ENCODE measurements around the gene NID2.

The NID2 gene

DNA sequence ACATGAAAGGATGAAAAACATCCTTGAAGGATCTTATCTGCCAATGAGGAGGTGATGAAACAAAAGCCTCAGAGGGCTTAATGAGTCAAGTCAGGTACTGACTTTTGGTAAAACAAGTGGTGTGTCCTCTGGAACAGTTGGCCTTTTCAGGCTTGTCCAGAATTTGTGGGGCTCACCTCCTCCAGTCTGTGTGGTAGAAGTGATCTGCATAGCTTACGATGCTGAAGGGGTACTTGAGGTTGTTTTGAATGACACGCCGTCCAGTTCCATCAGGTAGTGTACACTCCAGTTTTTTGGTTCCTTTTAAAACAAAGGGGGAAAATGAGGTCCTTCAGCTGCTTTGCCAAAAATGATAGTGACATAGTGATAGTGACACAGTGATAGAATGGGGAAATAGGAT is 62.5 kb downstream of the NID2 start:
- Histone ChIP-seq H3K27ac (ENCODE audit: insufficient read depth in 1 of 2, low read depth in 1 of 2, low read length in 2 of 2, poor library complexity in 1 of 2, severe bottlenecking in 2 of 2) (no peak overlapping the region), H3K27me3 (replicated peaks in 2 of 5; ENCODE audit: control insufficient read depth in 4 of 5, insufficient read depth in 5 of 5, low read length in 4 of 5) (no peaks in the 10 kb centered on the region), H3K36me3 (ENCODE audit: control insufficient read depth in 4 of 4, insufficient read depth in 4 of 4, low read length in 3 of 4) (peaks cover 36 to 98% (median 72%) of the 10 kb centered on the region in 4 experiments), H3K4me3 (ENCODE audit: control insufficient read depth in 1 of 7, extremely low read depth in 1 of 7, insufficient read depth in 4 of 7, low read depth in 2 of 7, low read length in 6 of 7) (no peak overlapping the region), H3K4me1 (ENCODE audit: control extremely low read depth in 1 of 4, control insufficient read depth in 4 of 4, insufficient read depth in 4 of 4, low read length in 3 of 4) (no peaks in the 10 kb centered on the region), H3K9me3 (ENCODE audit: control extremely low read depth in 1 of 5, control insufficient read depth in 4 of 5, insufficient read depth in 2 of 5, low read depth in 1 of 5, low read length in 4 of 5) (no peaks in the 10 kb centered on the region)
- WGBS (ENCODE audit: insufficient coverage) = no CpG with 5 or more reads among the region's 3 CpGs
- ChIA-PET POLR2A (no interaction called here), CTCF (interaction anchor here (1.2 to 1.4 kb wide), 4 partner anchors 9 to 39 kb away, joined by 3 to 4 read pairs (median 3); no protein-coding TSS in a partner anchor)
- no peak for DNase-seq

DNA sequence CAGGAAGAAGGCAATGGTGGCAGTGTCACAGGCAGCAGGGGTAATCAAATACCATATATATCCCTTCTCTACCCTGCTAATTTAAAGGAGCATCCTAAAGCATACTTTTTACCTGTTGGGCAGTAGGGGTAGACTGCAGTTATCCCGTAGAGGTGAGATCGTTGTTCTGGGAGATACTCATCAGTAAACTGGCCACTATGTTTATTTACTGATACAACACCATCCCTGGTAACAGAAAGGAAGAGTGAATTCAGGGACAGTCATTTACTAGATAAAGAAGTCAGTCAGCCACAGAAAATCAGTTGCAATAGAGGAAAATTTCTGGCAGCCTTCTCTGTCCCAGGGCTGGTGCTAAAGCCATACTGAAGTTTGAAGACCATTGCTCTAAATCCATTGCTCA is 63.2 kb downstream of the NID2 start:
- H3K27me3 ChIP-seq (replicated peaks in 2 of 5; ENCODE audit: control insufficient read depth in 4 of 5, insufficient read depth in 5 of 5, low read length in 4 of 5) = no peaks in the 10 kb centered on the region
- peaks cover 38 to 98% (median 70%) of the 10 kb centered on the region in 4 experiments for H3K36me3 ChIP-seq (ENCODE audit: control insufficient read depth in 4 of 4, insufficient read depth in 4 of 4, low read length in 3 of 4)
- no CpG with 5 or more reads among the region's 2 CpGs for WGBS (ENCODE audit: insufficient coverage)
- no peak overlapping the region for H3K4me3 ChIP-seq (ENCODE audit: control insufficient read depth in 1 of 7, extremely low read depth in 1 of 7, insufficient read depth in 4 of 7, low read depth in 2 of 7, low read length in 6 of 7)
- DNase-seq = no peak
- H3K4me1 ChIP-seq (ENCODE audit: control extremely low read depth in 1 of 4, control insufficient read depth in 4 of 4, insufficient read depth in 4 of 4, low read length in 3 of 4) = no peaks in the 10 kb centered on the region
- H3K9me3 ChIP-seq (ENCODE audit: control extremely low read depth in 1 of 5, control insufficient read depth in 4 of 5, insufficient read depth in 2 of 5, low read depth in 1 of 5, low read length in 4 of 5) = no peaks in the 10 kb centered on the region
- H3K27ac ChIP-seq (ENCODE audit: insufficient read depth in 1 of 2, low read depth in 1 of 2, low read length in 2 of 2, poor library complexity in 1 of 2, severe bottlenecking in 2 of 2) = no peak overlapping the region
- ChIA-PET CTCF (interaction anchor here (0.8 kb wide), 1 partner anchor 11 kb away, joined by 3 read pairs; no protein-coding TSS in a partner anchor), POLR2A (no interaction called here)

DNA sequence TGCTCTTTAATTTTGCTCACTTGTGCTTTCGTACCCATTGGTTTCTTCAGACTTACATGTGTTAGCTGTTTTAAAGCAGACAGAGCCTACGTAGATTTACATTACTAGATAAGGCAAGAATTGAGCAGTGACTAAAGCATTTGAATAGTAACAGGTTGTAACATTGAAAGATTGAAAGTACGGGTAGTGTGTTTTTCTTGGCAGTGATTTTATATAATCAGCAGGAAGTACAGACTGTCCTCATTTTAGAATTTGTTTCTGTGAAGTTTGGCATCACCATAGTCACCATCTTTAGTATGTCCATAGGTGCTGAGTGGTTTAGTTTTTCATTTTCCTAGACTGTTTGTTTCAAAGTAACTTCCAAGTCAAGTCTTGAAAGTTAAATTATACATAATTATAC is 65.5 kb downstream of the NID2 start:
- Histone ChIP-seq H3K27me3 (replicated peaks in 2 of 5; ENCODE audit: control insufficient read depth in 4 of 5, insufficient read depth in 5 of 5, low read length in 4 of 5) (no peaks in the 10 kb centered on the region), H3K9me3 (ENCODE audit: control extremely low read depth in 1 of 5, control insufficient read depth in 4 of 5, insufficient read depth in 2 of 5, low read depth in 1 of 5, low read length in 4 of 5) (no peaks in the 10 kb centered on the region), H3K4me3 (ENCODE audit: control insufficient read depth in 1 of 7, extremely low read depth in 1 of 7, insufficient read depth in 4 of 7, low read depth in 2 of 7, low read length in 6 of 7) (no peak overlapping the region), H3K4me1 (ENCODE audit: control extremely low read depth in 1 of 4, control insufficient read depth in 4 of 4, insufficient read depth in 4 of 4, low read length in 3 of 4) (no peaks in the 10 kb centered on the region), H3K27ac (ENCODE audit: insufficient read depth in 1 of 2, low read depth in 1 of 2, low read length in 2 of 2, poor library complexity in 1 of 2, severe bottlenecking in 2 of 2) (no peak overlapping the region), H3K36me3 (ENCODE audit: control insufficient read depth in 4 of 4, insufficient read depth in 4 of 4, low read length in 3 of 4) (peaks cover 40 to 94% (median 66%) of the 10 kb centered on the region in 4 experiments)
- DNase-seq = no peak
- 93% methylated on average over 3 of the region's 3 CpGs for WGBS (ENCODE audit: insufficient coverage)
- POLR2A ChIA-PET = no interaction called here
- CTCF ChIA-PET = interaction anchor here (1.8 kb wide), 1 partner anchor 12 kb away, joined by 6 read pairs; no protein-coding TSS in a partner anchor

DNA sequence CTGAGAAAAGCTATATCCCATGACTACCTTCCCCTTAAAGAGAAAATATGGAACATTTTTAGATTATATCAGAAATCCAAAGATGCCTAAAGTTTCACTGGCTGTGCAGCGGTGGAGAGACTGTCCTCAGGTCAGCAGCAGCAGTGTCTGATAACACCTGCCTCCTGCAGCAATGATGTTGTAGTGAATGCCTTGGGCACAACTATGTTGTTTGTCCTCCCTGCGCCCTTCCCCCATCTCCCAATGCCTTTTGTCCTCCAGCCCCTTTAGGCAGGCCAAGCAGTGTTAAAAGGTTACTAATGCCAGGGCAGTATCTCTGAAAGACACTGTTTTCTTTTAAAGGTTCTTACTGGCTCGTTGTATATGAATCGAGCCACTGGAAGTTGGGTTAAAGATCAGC is 66.3 kb downstream of the NID2 start:
- 100% methylated on average over 2 of the region's 4 CpGs for WGBS (ENCODE audit: insufficient coverage)
- CTCF ChIA-PET = no interaction called here
- no peak overlapping the region for H3K4me3 ChIP-seq (ENCODE audit: control insufficient read depth in 1 of 7, extremely low read depth in 1 of 7, insufficient read depth in 4 of 7, low read depth in 2 of 7, low read length in 6 of 7)

DNA sequence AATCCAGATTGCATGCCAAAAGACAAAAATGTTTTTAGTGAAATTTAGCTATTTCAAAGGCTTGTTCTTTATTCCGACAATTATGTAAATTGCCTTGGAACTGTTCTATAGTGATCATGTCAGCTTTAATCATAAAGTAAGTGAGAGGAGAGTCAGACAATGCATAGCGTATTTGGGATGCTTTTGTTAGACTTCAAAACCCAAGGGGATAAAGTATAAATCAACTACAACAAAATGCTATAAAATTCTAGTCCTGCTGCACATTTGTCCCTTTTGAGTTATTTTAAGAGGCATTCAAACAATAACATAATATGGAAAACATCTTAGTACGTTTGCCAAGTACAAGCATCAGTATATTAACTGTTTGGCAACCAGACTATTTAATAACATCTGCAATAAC is 68.2 kb downstream of the NID2 start:
- H3K9me3 ChIP-seq (ENCODE audit: control extremely low read depth in 1 of 5, control insufficient read depth in 4 of 5, insufficient read depth in 2 of 5, low read depth in 1 of 5, low read length in 4 of 5) = no peaks in the 10 kb centered on the region
- H3K36me3 ChIP-seq (ENCODE audit: control insufficient read depth in 4 of 4, insufficient read depth in 4 of 4, low read length in 3 of 4) = peaks cover 23 to 78% (median 52%) of the 10 kb centered on the region in 4 experiments
- no peaks in the 10 kb centered on the region for H3K27me3 ChIP-seq (replicated peaks in 2 of 5; ENCODE audit: control insufficient read depth in 4 of 5, insufficient read depth in 5 of 5, low read length in 4 of 5)
- H3K4me3 ChIP-seq (ENCODE audit: control insufficient read depth in 1 of 7, extremely low read depth in 1 of 7, insufficient read depth in 4 of 7, low read depth in 2 of 7, low read length in 6 of 7) = no peak overlapping the region
- WGBS (ENCODE audit: insufficient coverage) = 100% methylated on average over 1 of the region's 3 CpGs
- DNase-seq = no peak
- ChIA-PET POLR2A (no interaction called here), CTCF (no interaction called here)
- H3K27ac ChIP-seq (ENCODE audit: insufficient read depth in 1 of 2, low read depth in 1 of 2, low read length in 2 of 2, poor library complexity in 1 of 2, severe bottlenecking in 2 of 2) = no peak overlapping the region
- no peaks in the 10 kb centered on the region for H3K4me1 ChIP-seq (ENCODE audit: control extremely low read depth in 1 of 4, control insufficient read depth in 4 of 4, insufficient read depth in 4 of 4, low read length in 3 of 4)

More for the DNA sequence above, 66.3 kb downstream of the NID2 start:
- no peaks in the 10 kb centered on the region for H3K4me1 ChIP-seq (ENCODE audit: control extremely low read depth in 1 of 4, control insufficient read depth in 4 of 4, insufficient read depth in 4 of 4, low read length in 3 of 4)
- H3K36me3 ChIP-seq (ENCODE audit: control insufficient read depth in 4 of 4, insufficient read depth in 4 of 4, low read length in 3 of 4) = peaks cover 32 to 87% (median 62%) of the 10 kb centered on the region in 4 experiments
- DNase-seq = no peak
- no peaks in the 10 kb centered on the region for H3K9me3 ChIP-seq (ENCODE audit: control extremely low read depth in 1 of 5, control insufficient read depth in 4 of 5, insufficient read depth in 2 of 5, low read depth in 1 of 5, low read length in 4 of 5)
- H3K27ac ChIP-seq (ENCODE audit: insufficient read depth in 1 of 2, low read depth in 1 of 2, low read length in 2 of 2, poor library complexity in 1 of 2, severe bottlenecking in 2 of 2) = no peak overlapping the region
- POLR2A ChIA-PET = no interaction called here
- no peaks in the 10 kb centered on the region for H3K27me3 ChIP-seq (replicated peaks in 2 of 5; ENCODE audit: control insufficient read depth in 4 of 5, insufficient read depth in 5 of 5, low read length in 4 of 5)

DNA sequence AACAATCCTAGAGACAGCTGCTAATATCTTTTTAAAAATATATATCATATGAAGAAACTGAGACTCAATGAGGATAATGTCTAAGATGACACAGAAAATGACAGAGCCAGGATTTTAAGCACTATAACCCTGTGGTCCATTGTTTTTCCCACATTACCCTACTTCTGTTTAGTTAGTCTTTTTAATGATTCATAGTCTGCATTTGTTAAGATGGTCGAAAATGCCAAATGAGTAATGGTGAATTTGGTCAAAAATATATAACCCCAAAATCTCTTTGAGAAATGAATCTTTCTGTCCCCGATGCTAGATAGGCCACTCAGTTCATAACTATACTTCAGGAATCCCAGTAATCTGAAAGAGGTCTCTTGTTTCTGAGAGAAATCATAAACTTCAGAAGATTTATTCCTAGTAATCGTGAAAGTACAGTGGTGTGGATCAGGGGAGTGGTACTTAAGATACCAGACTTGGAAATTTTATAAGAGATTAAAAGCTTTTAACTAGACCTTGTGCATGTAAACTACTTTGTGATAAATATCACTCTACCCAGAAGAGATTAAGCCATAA is 68.8 kb downstream of the NID2 start:
- CTCF ChIA-PET = no interaction called here

DNA sequence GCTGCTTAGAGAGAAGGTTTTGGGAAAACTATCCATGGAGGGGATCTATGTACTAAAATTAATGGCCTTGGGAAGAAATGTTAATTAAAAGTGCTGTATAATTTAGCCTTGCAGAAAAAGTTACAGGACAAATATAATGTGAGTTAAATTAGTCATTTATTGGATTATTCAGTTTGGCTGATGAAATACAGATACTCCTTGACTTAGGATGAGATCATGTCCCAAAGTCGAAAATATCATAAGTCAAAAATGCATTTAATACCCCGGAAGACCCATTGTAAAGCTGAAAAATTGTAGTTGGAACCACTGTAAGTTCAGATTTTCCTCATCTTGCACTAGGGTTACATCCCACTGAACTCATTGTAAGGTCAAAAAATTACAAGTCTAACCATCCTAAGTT is 69.8 kb downstream of the NID2 start:
- WGBS (ENCODE audit: insufficient coverage) = 83% methylated on average over 1 of the region's 2 CpGs
- ChIA-PET CTCF (no interaction called here), POLR2A (no interaction called here)
- H3K36me3 ChIP-seq (ENCODE audit: control insufficient read depth in 4 of 4, insufficient read depth in 4 of 4, low read length in 3 of 4) = peaks cover 28 to 79% (median 52%) of the 10 kb centered on the region in 4 experiments
- H3K27ac ChIP-seq (ENCODE audit: insufficient read depth in 1 of 2, low read depth in 1 of 2, low read length in 2 of 2, poor library complexity in 1 of 2, severe bottlenecking in 2 of 2) = no peak overlapping the region
- H3K27me3 ChIP-seq (replicated peaks in 2 of 5; ENCODE audit: control insufficient read depth in 4 of 5, insufficient read depth in 5 of 5, low read length in 4 of 5) = no peaks in the 10 kb centered on the region
- no peak for DNase-seq
- no peak overlapping the region for H3K4me3 ChIP-seq (ENCODE audit: control insufficient read depth in 1 of 7, extremely low read depth in 1 of 7, insufficient read depth in 4 of 7, low read depth in 2 of 7, low read length in 6 of 7)
- no peaks in the 10 kb centered on the region for H3K4me1 ChIP-seq (ENCODE audit: control extremely low read depth in 1 of 4, control insufficient read depth in 4 of 4, insufficient read depth in 4 of 4, low read length in 3 of 4)
- H3K9me3 ChIP-seq (ENCODE audit: control extremely low read depth in 1 of 5, control insufficient read depth in 4 of 5, insufficient read depth in 2 of 5, low read depth in 1 of 5, low read length in 4 of 5) = no peaks in the 10 kb centered on the region

More for the DNA sequence above, 68.8 kb downstream of the NID2 start:
- Histone ChIP-seq H3K27ac (ENCODE audit: insufficient read depth in 1 of 2, low read depth in 1 of 2, low read length in 2 of 2, poor library complexity in 1 of 2, severe bottlenecking in 2 of 2) (no peak overlapping the region), H3K36me3 (ENCODE audit: control insufficient read depth in 4 of 4, insufficient read depth in 4 of 4, low read length in 3 of 4) (peaks cover 22 to 77% (median 51%) of the 10 kb centered on the region in 4 experiments), H3K9me3 (ENCODE audit: control extremely low read depth in 1 of 5, control insufficient read depth in 4 of 5, insufficient read depth in 2 of 5, low read depth in 1 of 5, low read length in 4 of 5) (no peaks in the 10 kb centered on the region), H3K4me1 (ENCODE audit: control extremely low read depth in 1 of 4, control insufficient read depth in 4 of 4, insufficient read depth in 4 of 4, low read length in 3 of 4) (no peaks in the 10 kb centered on the region), H3K27me3 (replicated peaks in 2 of 5; ENCODE audit: control insufficient read depth in 4 of 5, insufficient read depth in 5 of 5, low read length in 4 of 5) (no peaks in the 10 kb centered on the region), H3K4me3 (ENCODE audit: control insufficient read depth in 1 of 7, extremely low read depth in 1 of 7, insufficient read depth in 4 of 7, low read depth in 2 of 7, low read length in 6 of 7) (no peak overlapping the region)
- WGBS (ENCODE audit: insufficient coverage) = no CpG with 5 or more reads among the region's 3 CpGs
- DNase-seq = no peak
- POLR2A ChIA-PET = no interaction called here

Measured in common myeloid progenitor, CD34-positive (primary cell).